ENCODE measurements around the gene KAZN.
"Not testable (repeated sequence)": the region's sequence is repeated elsewhere in the genome, so short reads cannot be mapped to it uniquely, and the experiment has no call there.

Gene KAZN

DNA sequence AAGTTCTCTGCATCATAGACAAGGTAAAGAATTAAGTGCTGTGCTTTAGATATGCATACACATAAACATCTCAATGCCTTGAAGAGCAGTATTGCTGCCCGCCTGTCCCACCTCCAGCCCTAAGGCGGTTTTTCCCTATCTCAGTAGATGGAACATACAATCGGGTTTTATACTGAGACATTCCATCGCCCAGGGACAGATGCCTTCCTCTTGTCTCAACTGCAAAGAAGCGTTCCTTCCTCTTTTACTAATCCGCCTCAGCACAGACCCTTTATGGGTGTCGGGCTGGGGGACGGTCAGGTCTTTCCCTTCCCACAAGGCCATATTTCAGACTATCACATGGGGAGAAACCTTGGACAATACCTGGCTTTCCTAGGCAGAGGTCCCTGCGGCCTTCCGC is 537.1 kb downstream of the KAZN start:
- H3K4me1 ChIP-seq (ENCODE audit: control insufficient read depth, insufficient read depth, low read length); H3K4me3 ChIP-seq (ENCODE audit: low read length); H3K4me2 ChIP-seq (ENCODE audit: low read length); H3K36me3 ChIP-seq (ENCODE audit: insufficient read depth, low read length); H3K9ac ChIP-seq (ENCODE audit: low read depth, low read length); H3K9me3 ChIP-seq (replicated peaks; ENCODE audit: low read length): not testable (repeated sequence)
- H3K27me3 ChIP-seq (ENCODE audit: control insufficient read depth, insufficient read depth, low read length): peaks cover 25% of the 10 kb centered on the region

DNA sequence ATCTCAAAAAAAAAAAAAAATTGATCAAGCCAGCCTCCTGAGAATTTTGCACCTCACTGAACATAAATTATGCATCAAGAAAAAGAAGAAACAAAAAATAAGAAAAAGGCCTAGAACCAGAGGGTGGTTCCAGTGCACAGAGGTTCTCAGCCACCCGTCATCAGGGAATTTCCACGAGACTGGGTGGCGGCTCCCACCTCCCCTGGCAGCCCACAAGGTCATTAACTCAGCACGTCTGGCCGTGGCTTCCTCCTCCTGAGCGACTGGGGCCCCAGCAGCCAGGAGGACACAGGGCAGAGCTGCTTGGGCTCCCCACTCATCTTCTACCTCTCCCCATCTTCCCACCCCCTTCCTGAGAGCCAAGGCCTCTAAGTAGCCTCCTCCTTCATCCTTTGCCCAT is 539.3 kb downstream of the KAZN start:
- Histone ChIP-seq H3K4me2 (ENCODE audit: low read length) (no peak overlapping the region), H3K36me3 (ENCODE audit: insufficient read depth, low read length) (no peaks in the 10 kb centered on the region), H3K9me3 (replicated peaks; ENCODE audit: low read length) (no peaks in the 10 kb centered on the region), H3K9ac (ENCODE audit: low read depth, low read length) (no peak overlapping the region), H3K4me3 (ENCODE audit: low read length) (no peak overlapping the region), H3K4me1 (ENCODE audit: control insufficient read depth, insufficient read depth, low read length) (no peaks in the 10 kb centered on the region), H3K27me3 (ENCODE audit: control insufficient read depth, insufficient read depth, low read length) (peaks cover 23% of the 10 kb centered on the region)

DNA sequence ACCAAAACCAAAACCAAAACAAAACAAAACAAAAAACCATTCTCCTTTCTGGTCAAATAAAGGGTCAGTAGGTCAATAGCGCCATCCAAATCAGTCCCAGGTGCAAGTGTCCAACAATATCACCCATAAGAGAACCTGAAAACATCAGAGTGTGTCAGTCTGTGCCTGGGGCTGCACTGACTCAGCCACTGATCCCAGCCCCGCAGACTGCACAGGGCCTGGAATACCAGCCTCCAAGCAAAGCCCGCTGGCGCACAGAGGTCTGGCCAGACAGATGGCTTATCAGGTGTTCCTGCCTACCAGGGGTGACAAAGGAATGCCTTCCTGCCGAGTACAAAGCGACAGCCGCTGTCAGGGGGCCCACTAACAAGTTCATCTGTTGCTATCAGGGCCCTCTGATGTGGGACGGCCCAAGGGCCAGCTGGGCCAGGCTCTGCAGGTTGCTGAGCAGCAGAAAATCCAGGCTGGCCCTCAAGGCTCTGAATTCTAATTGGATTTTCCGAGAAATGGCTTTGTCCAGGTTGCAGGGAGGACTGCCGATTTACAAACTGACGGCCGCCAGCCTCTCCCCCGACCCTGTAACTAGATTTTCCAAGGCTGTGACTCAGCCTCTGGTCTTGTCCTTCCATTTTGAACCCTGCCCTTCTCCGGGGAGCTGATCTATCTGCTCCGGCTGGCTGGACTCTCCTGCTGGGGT is 541.3 kb downstream of the KAZN start:
- Histone ChIP-seq H3K36me3 (ENCODE audit: insufficient read depth, low read length) (no peaks in the 10 kb centered on the region), H3K9ac (ENCODE audit: low read depth, low read length) (no peak overlapping the region), H3K4me2 (ENCODE audit: low read length) (no peak overlapping the region), H3K4me1 (ENCODE audit: control insufficient read depth, insufficient read depth, low read length) (no peaks in the 10 kb centered on the region), H3K27me3 (ENCODE audit: control insufficient read depth, insufficient read depth, low read length) (peaks cover 20% of the 10 kb centered on the region), H3K4me3 (ENCODE audit: low read length) (no peak overlapping the region), H3K9me3 (replicated peaks; ENCODE audit: low read length) (no peaks in the 10 kb centered on the region)

DNA sequence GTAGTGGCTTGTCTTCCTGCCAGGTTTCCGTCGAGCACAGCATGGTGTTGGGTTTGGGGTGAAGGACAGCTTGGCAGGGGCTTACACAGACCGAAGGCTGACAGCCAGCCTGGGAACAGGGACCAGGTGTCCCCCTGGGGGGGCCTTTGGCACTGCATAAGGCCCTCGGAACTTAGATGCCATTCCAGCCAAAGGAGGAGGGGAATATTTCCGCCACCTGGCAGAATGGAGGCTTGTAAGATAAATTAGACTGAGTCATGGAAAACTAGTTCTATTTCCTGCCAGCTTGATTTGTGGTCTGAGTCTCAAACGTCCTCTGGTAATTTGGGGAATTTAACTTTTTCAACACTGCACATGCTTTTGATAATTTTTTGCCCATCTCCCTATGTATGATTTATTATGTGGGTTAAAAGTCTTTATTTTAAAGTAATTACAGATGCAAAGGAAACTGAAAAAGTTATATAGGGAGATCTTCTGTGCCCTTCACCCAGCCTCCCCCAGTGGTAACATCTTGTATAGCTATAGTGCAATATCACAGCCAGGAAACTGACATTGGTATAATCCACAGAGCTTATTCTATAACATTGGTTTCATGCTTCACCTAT is 543.6 kb downstream of the KAZN start:
- peaks cover 32% of the 10 kb centered on the region for H3K27me3 ChIP-seq (ENCODE audit: control insufficient read depth, insufficient read depth, low read length)
- no peak overlapping the region for H3K4me2 ChIP-seq (ENCODE audit: low read length)
- no peak overlapping the region for H3K9ac ChIP-seq (ENCODE audit: low read depth, low read length)

DNA sequence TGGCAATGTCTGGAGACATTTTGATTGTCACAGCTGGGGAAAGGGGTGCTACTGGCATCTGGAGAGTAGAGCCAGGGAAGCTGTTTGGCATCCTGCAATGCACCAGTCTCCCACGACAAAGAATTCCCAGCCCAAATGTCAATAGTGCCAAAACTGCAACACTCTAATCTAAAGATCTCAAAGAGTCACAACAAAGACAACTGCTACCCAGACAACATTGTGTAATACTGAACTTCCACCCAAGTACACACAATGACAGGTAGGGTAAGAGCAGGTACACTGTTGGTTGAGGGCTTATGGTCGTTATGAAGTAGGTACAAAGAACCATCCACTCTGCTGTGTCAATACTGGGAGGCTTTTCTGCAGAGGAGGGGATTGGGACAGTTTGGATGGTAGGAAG is 546.8 kb downstream of the KAZN start:
- Histone ChIP-seq H3K9me3 (replicated peaks; ENCODE audit: low read length) (no peaks in the 10 kb centered on the region), H3K36me3 (ENCODE audit: insufficient read depth, low read length) (no peaks in the 10 kb centered on the region), H3K4me3 (ENCODE audit: low read length) (no peak overlapping the region), H3K4me1 (ENCODE audit: control insufficient read depth, insufficient read depth, low read length) (no peaks in the 10 kb centered on the region), H3K27me3 (ENCODE audit: control insufficient read depth, insufficient read depth, low read length) (peaks cover 52% of the 10 kb centered on the region), H3K4me2 (ENCODE audit: low read length) (no peak overlapping the region), H3K9ac (ENCODE audit: low read depth, low read length) (no peak overlapping the region)

More for the DNA sequence above, 543.6 kb downstream of the KAZN start:
- Histone ChIP-seq H3K36me3 (ENCODE audit: insufficient read depth, low read length) (no peaks in the 10 kb centered on the region), H3K4me1 (ENCODE audit: control insufficient read depth, insufficient read depth, low read length) (no peaks in the 10 kb centered on the region), H3K4me3 (ENCODE audit: low read length) (no peak overlapping the region), H3K9me3 (replicated peaks; ENCODE audit: low read length) (no peaks in the 10 kb centered on the region)

DNA sequence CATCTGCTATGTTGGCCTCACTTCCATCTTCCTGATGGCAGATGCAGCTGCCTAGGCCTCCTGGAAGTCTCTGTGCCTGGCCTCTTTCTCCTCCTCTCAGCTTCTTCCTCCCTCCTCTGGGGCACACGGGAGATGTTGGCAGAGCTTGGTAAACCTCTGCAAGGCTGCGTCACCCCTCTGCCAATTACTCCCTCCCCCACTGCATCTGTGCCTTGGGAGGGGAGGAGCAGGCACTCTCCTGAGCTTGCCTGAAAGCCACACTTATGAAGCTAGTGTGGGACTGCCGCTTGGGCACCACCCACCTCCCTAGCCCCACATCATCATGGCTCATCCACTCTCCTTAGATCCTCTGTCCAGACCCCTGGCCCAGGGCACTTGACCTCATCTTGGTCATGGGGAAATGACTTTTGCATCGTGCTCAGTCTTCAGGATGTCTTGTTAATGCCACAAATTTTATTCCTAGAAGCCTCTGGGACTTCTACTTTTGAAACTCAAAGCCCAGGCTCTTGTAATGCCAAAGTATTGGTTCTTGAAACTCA is 547.7 kb downstream of the KAZN start:
- Histone ChIP-seq H3K4me3 (ENCODE audit: low read length) (no peak overlapping the region), H3K4me2 (ENCODE audit: low read length) (no peak overlapping the region), H3K36me3 (ENCODE audit: insufficient read depth, low read length) (no peaks in the 10 kb centered on the region), H3K9ac (ENCODE audit: low read depth, low read length) (no peak overlapping the region), H3K4me1 (ENCODE audit: control insufficient read depth, insufficient read depth, low read length) (no peaks in the 10 kb centered on the region), H3K9me3 (replicated peaks; ENCODE audit: low read length) (no peaks in the 10 kb centered on the region), H3K27me3 (ENCODE audit: control insufficient read depth, insufficient read depth, low read length) (peaks cover 55% of the 10 kb centered on the region)

DNA sequence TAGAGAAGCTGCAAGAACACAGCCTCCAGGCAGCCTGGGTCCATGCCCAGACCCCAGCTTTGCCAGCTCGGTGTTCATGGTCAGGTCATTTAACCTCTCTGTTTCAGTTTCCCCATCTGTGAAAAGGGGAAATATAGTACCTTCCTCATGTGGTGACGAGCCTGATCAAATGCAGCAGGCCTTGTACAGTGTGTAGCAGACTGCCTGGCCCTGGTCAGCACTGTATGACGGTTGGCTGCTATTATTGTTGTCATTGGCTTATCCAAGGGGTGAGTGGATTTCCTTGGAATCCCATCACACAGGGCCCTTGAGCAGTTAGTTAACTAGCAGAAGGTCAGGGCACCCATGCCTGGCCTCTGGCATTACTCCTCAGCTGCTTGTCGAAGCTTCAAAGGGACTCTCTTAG is 548.5 kb downstream of the KAZN start:
- Histone ChIP-seq H3K27me3 (ENCODE audit: control insufficient read depth, insufficient read depth, low read length) (peaks cover 62% of the 10 kb centered on the region), H3K4me2 (ENCODE audit: low read length) (no peak overlapping the region), H3K4me1 (ENCODE audit: control insufficient read depth, insufficient read depth, low read length) (no peaks in the 10 kb centered on the region), H3K36me3 (ENCODE audit: insufficient read depth, low read length) (no peaks in the 10 kb centered on the region), H3K9me3 (replicated peaks; ENCODE audit: low read length) (no peaks in the 10 kb centered on the region), H3K9ac (ENCODE audit: low read depth, low read length) (no peak overlapping the region), H3K4me3 (ENCODE audit: low read length) (no peak overlapping the region)

DNA sequence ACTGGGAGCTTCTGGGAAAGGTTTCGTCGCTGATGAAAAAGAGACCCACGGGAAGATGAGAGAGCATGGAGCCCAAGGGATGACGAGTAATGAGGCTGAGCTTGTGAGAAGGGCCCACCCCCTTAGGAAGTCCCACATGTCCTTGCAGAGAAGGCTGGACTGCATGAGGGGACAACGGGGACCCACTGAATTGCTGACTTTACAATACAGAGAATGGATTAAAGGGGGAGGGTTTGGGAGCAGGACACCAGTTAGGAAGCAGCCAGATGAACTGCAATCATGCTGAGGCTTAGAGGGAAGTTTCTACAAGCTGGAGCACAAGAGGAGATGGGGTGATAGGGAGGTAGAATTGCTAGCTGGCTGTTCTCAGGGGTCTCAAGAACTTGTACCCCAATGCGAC is 549.5 kb downstream of the KAZN start:
- H3K4me1 ChIP-seq (ENCODE audit: control insufficient read depth, insufficient read depth, low read length): peaks cover 6% of the 10 kb centered on the region
- H3K4me2 ChIP-seq (ENCODE audit: low read length): no peak overlapping the region
- H3K36me3 ChIP-seq (ENCODE audit: insufficient read depth, low read length): no peaks in the 10 kb centered on the region
- H3K4me3 ChIP-seq (ENCODE audit: low read length): no peak overlapping the region
- H3K9ac ChIP-seq (ENCODE audit: low read depth, low read length): no peak overlapping the region
- peaks cover 64% of the 10 kb centered on the region for H3K27me3 ChIP-seq (ENCODE audit: control insufficient read depth, insufficient read depth, low read length)
- H3K9me3 ChIP-seq (replicated peaks; ENCODE audit: low read length): no peaks in the 10 kb centered on the region

DNA sequence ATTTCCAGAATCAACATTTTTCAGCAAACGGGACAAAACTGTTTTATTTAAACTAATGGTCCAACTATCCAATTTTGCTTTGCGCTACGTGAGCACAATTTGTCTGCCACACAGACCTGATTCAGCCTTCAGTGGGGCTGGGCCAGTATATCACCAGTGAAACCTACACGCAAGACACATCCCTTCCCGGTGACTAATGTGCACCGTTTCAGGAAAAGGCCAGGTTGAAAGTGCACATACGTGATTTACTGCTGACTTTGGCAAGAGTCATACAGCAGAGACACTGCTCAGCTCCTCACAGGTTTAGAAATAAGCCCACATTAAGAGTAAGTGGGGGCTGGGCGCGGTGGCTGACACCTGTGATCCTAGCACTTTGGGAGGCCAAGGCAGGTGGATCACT is 550.0 kb downstream of the KAZN start:
- peaks cover 60% of the 10 kb centered on the region for H3K27me3 ChIP-seq (ENCODE audit: control insufficient read depth, insufficient read depth, low read length)
- peaks cover 11% of the 10 kb centered on the region for H3K4me1 ChIP-seq (ENCODE audit: control insufficient read depth, insufficient read depth, low read length)
- no peak overlapping the region for H3K9ac ChIP-seq (ENCODE audit: low read depth, low read length)
- H3K36me3 ChIP-seq (ENCODE audit: insufficient read depth, low read length): no peaks in the 10 kb centered on the region
- H3K4me3 ChIP-seq (ENCODE audit: low read length): no peak overlapping the region
- no peaks in the 10 kb centered on the region for H3K9me3 ChIP-seq (replicated peaks; ENCODE audit: low read length)
- no peak overlapping the region for H3K4me2 ChIP-seq (ENCODE audit: low read length)

DNA sequence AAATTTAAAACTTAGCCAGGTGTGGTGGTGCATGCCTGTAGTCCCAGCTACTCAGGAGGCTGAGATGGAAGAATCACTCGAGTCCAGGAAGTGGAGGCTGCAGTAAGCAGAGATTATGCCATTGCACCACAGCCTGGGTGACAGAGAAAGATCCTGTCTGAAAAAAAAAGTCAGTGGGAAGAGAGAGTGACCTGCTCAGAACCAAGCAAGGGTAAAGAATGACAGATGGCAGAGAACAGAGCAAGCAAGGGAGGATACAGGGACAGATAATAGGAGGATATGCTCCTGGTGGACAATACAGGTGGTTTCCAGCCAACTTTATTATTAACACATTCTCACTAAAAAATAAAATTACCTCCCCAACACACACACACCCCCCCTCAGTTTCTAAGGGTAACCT is 550.5 kb downstream of the KAZN start:
- Histone ChIP-seq H3K4me3 (ENCODE audit: low read length) (no peak overlapping the region), H3K27me3 (ENCODE audit: control insufficient read depth, insufficient read depth, low read length) (peaks cover 60% of the 10 kb centered on the region), H3K9ac (ENCODE audit: low read depth, low read length) (no peak overlapping the region), H3K36me3 (ENCODE audit: insufficient read depth, low read length) (no peaks in the 10 kb centered on the region), H3K4me1 (ENCODE audit: control insufficient read depth, insufficient read depth, low read length) (peaks cover 16% of the 10 kb centered on the region), H3K9me3 (replicated peaks; ENCODE audit: low read length) (no peaks in the 10 kb centered on the region), H3K4me2 (ENCODE audit: low read length) (no peak overlapping the region)

DNA sequence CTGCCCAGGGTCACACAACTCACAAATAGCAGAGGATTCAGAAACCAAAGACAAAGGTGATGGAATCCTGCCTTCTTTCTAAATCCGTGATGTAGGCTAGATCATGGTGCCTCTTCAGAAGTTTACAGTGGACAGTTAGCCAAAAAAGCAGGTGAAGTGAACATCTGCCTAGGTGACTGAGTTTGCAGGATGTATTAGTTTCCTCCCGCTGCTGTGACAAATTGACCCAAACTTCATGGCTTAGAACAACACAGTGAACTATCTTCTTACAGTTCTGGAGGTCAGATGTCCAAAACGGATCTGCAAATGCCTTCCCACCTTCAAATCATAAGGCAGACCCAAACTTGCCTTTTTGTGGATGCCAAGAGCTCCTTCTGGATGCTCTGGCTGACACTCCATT is 551.9 kb downstream of the KAZN start:
- Histone ChIP-seq H3K9me3 (replicated peaks; ENCODE audit: low read length) (no peaks in the 10 kb centered on the region), H3K4me1 (ENCODE audit: control insufficient read depth, insufficient read depth, low read length) (peaks cover 22% of the 10 kb centered on the region), H3K9ac (ENCODE audit: low read depth, low read length) (no peak overlapping the region), H3K4me3 (ENCODE audit: low read length) (no peak overlapping the region), H3K36me3 (ENCODE audit: insufficient read depth, low read length) (no peaks in the 10 kb centered on the region), H3K27me3 (ENCODE audit: control insufficient read depth, insufficient read depth, low read length) (peaks cover 57% of the 10 kb centered on the region), H3K4me2 (ENCODE audit: low read length) (no peak overlapping the region)

DNA sequence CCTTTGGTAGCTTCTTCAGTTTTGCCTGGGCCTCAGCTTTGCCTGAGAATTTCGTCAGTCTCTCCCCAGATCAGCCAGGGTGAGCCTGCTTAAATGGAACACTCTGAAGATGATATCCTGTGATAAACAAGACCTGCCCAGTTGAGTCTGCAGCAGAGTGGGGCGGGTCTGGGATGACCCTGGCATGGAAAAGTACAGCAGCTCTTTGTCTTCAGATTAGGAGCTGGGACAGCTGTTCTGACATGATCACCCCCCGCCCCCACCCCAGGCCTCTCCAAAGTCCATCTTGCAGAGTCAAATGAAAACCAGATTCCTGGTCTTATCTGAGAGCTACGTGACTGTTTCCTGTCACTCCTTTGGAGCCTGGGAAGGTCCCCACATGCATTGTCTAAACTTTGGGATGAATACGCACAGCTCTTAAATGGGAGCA is 552.9 kb downstream of the KAZN start:
- H3K4me2 ChIP-seq (ENCODE audit: low read length): no peak overlapping the region
- H3K4me3 ChIP-seq (ENCODE audit: low read length): no peak overlapping the region
- no peak overlapping the region for H3K9ac ChIP-seq (ENCODE audit: low read depth, low read length)
- H3K4me1 ChIP-seq (ENCODE audit: control insufficient read depth, insufficient read depth, low read length): peaks cover 22% of the 10 kb centered on the region
- H3K9me3 ChIP-seq (replicated peaks; ENCODE audit: low read length): no peaks in the 10 kb centered on the region
- H3K36me3 ChIP-seq (ENCODE audit: insufficient read depth, low read length): no peaks in the 10 kb centered on the region
- peaks cover 50% of the 10 kb centered on the region for H3K27me3 ChIP-seq (ENCODE audit: control insufficient read depth, insufficient read depth, low read length)

All from skeletal muscle satellite cell (primary cell).